Breast epithelium (tissue), 4 donors: Measurements from ENCODE around the gene ANKRD11. TPM values are rescaled to one million over a fixed set of nuclear protein-coding genes. Genes with fewer than 3 reads are reported as not detected.
"Not testable (repeated sequence)": the region's sequence is repeated elsewhere in the genome, so short reads cannot be mapped to it uniquely, and the experiment has no call there.

Source experiments
- DNase-seq, 2 donors: peaks; one replicate each; pipeline ENCODE4 v3.0.0-alpha.2; 2019; ENCODE audit warnings: low spot score in 2 of 2
- H3K27ac ChIP-seq, 2 donors: fragments of 200-600 bp; sonication (generic) in 1 of 2; one replicate each; pipeline ENCODE4 v1.5.1; 2016 to 2019; ENCODE audit warnings: mild to moderate bottlenecking in 1 of 2
- H3K27me3 ChIP-seq, 2 donors: fragments of 200-600 bp; sonication (generic) in 1 of 2; one replicate each; pipeline versions ENCODE4 v1.5.1 to v1.6.0; 2017 to 2019; ENCODE audit warnings: control low read depth in 1 of 2, mild to moderate bottlenecking in 1 of 2
- H3K36me3 ChIP-seq: fragments of 200-600 bp; one replicate; pipeline ENCODE4 v1.5.1; 2019
- H3K4me1 ChIP-seq, 2 donors: fragments of 200-600 bp; sonication (generic); one replicate each; pipeline ENCODE4 v1.5.1; 2016 to 2019; ENCODE audit warnings: control low read depth in 1 of 2
- H3K4me3 ChIP-seq, 3 donors: fragments of 200-600 bp; sonication (generic); 1 replicate in 2 of 3; 2 replicates in 1 of 3; pipeline ENCODE4 v1.5.1; 2016 to 2019; ENCODE audit warnings: mild to moderate bottlenecking in 3 of 3, moderate library complexity in 2 of 3
- H3K9me3 ChIP-seq, 2 donors: fragments of 200-600 bp; sonication (generic) in 1 of 2; one replicate each; pipeline ENCODE4 v1.5.1; 2016 to 2019; ENCODE audit warnings: control low read depth in 1 of 2
- POLR2A ChIP-seq: fragments of 450-650 bp; IDR thresholded peaks from one replicate; pipeline ENCODE4 v1.6.1; 2016; ENCODE audit warnings: antibody characterized with exemption, mild to moderate bottlenecking, moderate library complexity
- POLR2AphosphoS5 ChIP-seq, 3 donors: sonication (generic); formaldehyde crosslinking; IDR thresholded peaks; one replicate each; pipeline ENCODE4 v1.6.1; 2017; ENCODE audit warnings: antibody characterized with exemption in 3 of 3
- intact Hi-C: fragments of 100-400 bp; cut with DNase I; formaldehyde crosslinking; loops from one replicate; pipeline ENCODE4 v1.15.1; 2023; ENCODE audit warnings: low total_unique reads
- total RNA-seq, 3 donors: library from RNA; depleted of rRNA; stranded (reverse); fragments of >200 nt; gene quantifications; one replicate each; pipeline ENCODE4 v1.1.0, GENCODE V29; 2016
- TF ChIP-seq, protein P1 (sequence below), 3 donors: fragments of 450-650 bp; IDR thresholded peaks; one replicate each; pipeline ENCODE4 v1.5.1; 2016 to 2017; ENCODE audit warnings: antibody characterized with exemption in 3 of 3, mild to moderate bottlenecking in 3 of 3, moderate library complexity in 3 of 3

The ANKRD11 gene
- total RNA-seq, 3 donors from 2014 or later = 64.0 to 79.0 (median 69.2) TPM

DNA sequence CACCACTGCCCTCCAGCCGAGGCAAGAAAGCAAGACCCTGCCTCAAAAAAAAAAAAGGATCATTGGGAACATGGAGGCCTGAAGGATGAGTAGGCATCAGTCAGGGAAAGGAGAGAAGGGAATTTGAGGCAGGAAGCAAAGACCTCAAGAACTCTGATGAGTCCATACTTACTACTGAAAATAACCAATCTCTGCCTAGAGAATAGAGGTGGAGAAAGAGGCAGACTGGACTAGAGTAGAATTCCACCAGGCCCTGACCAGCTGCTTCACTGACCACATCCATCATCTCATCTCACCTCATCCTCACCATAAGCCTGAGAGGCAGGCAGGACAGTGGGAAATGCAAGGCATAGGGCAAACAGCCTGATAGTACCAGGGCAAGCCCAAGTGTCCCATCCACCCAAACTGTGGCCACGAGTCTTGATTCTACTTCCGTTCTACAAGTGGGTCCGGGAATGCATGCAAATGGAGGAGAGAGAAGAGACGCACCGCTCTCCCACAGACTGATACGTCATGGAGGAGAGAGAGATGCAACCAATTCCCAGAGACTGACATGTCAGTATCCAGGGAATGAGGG lies 17.1 kb downstream of the ANKRD11 start:
- H3K4me1 ChIP-seq = peaks cover 4 to 5% of the 10 kb centered on the region in 2 donors
- no peak for DNase-seq
- H3K4me3 ChIP-seq = no peak overlapping the region
- H3K27me3 ChIP-seq = no peaks in the 10 kb centered on the region
- no peaks in the 10 kb centered on the region for H3K9me3 ChIP-seq
- TF ChIP-seq POLR2AphosphoS5 (IDR thresholded peaks at IDR 0.05) (no peak), POLR2A (no peak)
- TF ChIP-seq, protein P1, sequence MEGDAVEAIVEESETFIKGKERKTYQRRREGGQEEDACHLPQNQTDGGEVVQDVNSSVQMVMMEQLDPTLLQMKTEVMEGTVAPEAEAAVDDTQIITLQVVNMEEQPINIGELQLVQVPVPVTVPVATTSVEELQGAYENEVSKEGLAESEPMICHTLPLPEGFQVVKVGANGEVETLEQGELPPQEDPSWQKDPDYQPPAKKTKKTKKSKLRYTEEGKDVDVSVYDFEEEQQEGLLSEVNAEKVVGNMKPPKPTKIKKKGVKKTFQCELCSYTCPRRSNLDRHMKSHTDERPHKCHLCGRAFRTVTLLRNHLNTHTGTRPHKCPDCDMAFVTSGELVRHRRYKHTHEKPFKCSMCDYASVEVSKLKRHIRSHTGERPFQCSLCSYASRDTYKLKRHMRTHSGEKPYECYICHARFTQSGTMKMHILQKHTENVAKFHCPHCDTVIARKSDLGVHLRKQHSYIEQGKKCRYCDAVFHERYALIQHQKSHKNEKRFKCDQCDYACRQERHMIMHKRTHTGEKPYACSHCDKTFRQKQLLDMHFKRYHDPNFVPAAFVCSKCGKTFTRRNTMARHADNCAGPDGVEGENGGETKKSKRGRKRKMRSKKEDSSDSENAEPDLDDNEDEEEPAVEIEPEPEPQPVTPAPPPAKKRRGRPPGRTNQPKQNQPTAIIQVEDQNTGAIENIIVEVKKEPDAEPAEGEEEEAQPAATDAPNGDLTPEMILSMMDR (IDR thresholded peaks at IDR 0.05) = no peak
- H3K27ac ChIP-seq = no peak overlapping the region
- no peaks in the 10 kb centered on the region for H3K36me3 ChIP-seq
- intact Hi-C loops = no loop called here

DNA sequence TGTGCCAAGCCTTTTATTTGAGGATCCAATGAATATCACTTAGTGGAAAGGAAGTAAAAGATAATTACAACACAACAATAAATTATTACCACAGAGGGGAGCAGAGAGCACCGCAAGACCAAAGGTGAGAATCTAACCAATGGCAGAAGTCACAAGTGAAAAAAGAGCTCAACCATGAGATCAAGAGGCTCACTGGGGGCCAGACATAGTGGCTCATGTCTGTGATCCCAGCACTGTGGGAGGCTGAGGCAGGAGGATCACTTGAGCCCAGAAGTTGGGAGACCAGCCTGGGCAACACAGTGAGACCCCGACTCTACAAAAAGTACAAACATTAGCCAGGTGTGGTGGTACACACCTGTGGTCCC lies 17.7 kb downstream of the ANKRD11 start:
- Histone ChIP-seq H3K36me3 (no peaks in the 10 kb centered on the region), H3K27ac (no peak overlapping the region), H3K4me1 (peaks cover 4 to 5% of the 10 kb centered on the region in 2 donors), H3K4me3 (no peak overlapping the region), H3K9me3 (no peaks in the 10 kb centered on the region), H3K27me3 (no peaks in the 10 kb centered on the region)
- TF ChIP-seq POLR2A (no peak), POLR2AphosphoS5 (IDR thresholded peaks at IDR 0.05) (no peak)
- TF ChIP-seq, protein P1 (IDR thresholded peaks at IDR 0.05) = no peak
- intact Hi-C loops = no loop called here
- DNase-seq = no peak

DNA sequence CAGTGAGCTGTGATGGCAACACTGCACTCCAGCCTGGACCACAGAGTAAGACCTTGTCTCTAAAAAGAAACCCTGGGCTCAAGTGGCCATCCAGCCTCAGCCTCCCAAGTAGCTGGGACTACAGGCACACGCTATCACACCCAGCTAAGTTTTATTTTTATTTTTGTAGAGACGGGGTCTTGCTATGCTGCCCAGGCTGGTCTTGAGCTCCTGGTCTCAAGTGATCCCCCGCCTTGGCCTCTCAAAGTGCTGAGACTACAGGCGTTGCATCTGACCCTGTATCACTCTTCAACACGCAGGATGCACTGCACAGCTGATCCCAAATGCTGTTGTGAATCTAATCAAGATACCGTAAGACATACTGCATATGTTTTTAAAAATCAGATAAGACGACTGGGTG lies 23.0 kb downstream of the ANKRD11 start:
- no peak for TF ChIP-seq POLR2A
- TF ChIP-seq, protein P1 (IDR thresholded peaks at IDR 0.05) = no peak
- TF ChIP-seq POLR2AphosphoS5 (IDR thresholded peaks at IDR 0.05) = no peak
- DNase-seq = no peak
- no peaks in the 10 kb centered on the region for H3K27me3 ChIP-seq
- H3K27ac ChIP-seq = no peak overlapping the region
- intact Hi-C loops = no loop called here
- no peak overlapping the region for H3K4me3 ChIP-seq
- H3K9me3 ChIP-seq = no peaks in the 10 kb centered on the region
- H3K36me3 ChIP-seq = no peaks in the 10 kb centered on the region
- H3K4me1 ChIP-seq = no peaks in the 10 kb centered on the region

DNA sequence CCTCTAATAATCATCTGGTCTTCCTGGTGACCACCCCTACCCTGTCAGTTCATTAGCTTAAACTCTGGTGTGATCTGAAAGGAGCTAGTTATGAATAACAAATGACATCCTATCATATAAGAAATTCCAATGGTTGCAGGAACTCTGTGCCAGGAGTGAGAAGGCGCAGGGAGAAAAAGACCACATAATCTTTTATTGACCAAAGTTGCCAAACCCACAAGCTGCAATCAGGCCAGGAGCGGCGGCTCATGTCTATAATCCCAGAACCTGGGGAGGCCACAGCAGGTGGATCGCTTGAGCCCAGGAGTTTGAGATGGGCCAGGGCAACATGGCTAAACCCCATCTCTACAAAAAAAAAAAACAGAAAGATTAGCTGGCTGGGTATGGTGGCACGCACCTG lies 23.4 kb downstream of the ANKRD11 start:
- intact Hi-C loops = no loop called here
- no peaks in the 10 kb centered on the region for H3K4me1 ChIP-seq

DNA sequence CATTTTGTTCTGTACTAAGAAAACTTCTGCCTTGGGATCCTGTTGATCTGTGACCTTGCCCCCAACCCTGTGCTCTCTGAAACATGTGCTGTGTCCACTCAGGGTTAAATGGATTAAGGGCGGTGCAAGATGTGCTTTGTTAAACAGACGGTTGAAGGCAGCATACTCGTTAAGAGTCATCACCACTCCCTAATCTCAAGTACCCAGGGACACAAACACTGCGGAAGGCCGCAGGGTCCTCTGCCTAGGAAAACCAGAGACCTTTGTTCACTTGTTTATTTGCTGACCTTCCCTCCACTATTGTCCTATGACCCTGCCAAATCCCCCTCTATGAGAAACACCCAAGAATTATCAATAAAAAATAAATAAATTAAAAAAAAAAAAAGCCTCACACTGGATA lies 27.0 kb downstream of the ANKRD11 start:
- H3K9me3 ChIP-seq, H3K27me3 ChIP-seq, DNase-seq, H3K36me3 ChIP-seq, intact Hi-C loops, H3K4me3 ChIP-seq, H3K4me1 ChIP-seq, H3K27ac ChIP-seq: not testable (repeated sequence)

More for the DNA sequence above, 23.4 kb downstream of the ANKRD11 start:
- DNase-seq = no peak
- H3K36me3 ChIP-seq = no peaks in the 10 kb centered on the region
- no peaks in the 10 kb centered on the region for H3K27me3 ChIP-seq
- no peak overlapping the region for H3K4me3 ChIP-seq
- TF ChIP-seq, protein P1 (IDR thresholded peaks at IDR 0.05) = no peak
- no peak for TF ChIP-seq POLR2A
- TF ChIP-seq POLR2AphosphoS5 (IDR thresholded peaks at IDR 0.05) = no peak
- no peak overlapping the region for H3K27ac ChIP-seq
- no peaks in the 10 kb centered on the region for H3K9me3 ChIP-seq

DNA sequence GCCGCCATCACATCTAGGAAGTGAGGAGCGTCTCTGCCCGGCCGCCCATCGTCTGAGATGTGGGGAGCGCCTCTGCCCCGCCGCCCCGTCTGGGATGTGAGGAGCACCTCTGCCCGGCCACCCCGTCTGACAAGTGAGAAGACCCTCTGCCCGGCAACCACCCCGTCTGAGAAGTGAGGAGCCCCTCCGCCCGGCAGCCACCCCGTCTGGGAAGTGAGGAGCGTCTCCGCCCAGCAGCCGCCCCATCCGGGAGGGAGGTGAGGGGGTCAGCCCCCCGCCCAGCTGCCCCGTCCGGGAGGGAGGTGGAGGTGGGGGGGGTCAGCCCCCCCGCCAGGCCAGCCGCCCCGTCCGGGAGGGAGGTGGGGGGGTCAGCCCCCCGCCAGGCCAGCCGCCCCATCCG lies 27.7 kb downstream of the ANKRD11 start:
- H3K36me3 ChIP-seq, H3K27me3 ChIP-seq, DNase-seq, H3K4me3 ChIP-seq, H3K9me3 ChIP-seq, intact Hi-C loops, H3K4me1 ChIP-seq, H3K27ac ChIP-seq: not testable (repeated sequence)

DNA sequence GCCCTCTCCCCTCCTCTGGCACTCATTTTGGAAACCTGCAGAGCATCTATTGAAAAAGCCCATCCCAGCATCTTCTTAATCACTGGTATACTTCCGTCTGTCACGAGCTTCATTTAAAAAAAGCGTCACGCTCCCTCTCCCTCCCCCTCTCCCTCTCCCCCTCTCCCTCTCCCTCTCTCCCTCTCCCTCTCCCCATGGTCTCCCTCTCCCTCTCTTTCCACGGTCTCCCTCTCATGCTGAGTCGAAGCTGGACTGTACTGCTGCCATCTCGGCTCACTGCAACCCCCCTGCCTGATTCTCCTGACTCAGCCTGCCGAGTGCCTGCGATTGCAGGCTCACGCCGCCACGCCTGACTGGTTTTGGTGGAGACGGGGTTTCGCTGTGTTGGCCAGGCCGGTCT lies 28.5 kb downstream of the ANKRD11 start:
- H3K4me3 ChIP-seq, H3K9me3 ChIP-seq, H3K27me3 ChIP-seq, H3K27ac ChIP-seq, H3K4me1 ChIP-seq, H3K36me3 ChIP-seq, DNase-seq, intact Hi-C loops: not testable (repeated sequence)
